Gastroesophageal sphincter (tissue), 3 donors: Measurements from ENCODE around the gene FAIM.

ENCODE experiments used
- EP300 ChIP-seq: sonication (generic); formaldehyde crosslinking; IDR thresholded peaks from one replicate; pipeline ENCODE4 v1.6.1; 2017; ENCODE audit warnings: antibody characterized with exemption, mild to moderate bottlenecking
- POLR2A ChIP-seq, 2 donors: fragments of 450-650 bp; IDR thresholded peaks; one replicate each; pipeline ENCODE4 v1.6.1; 2017; ENCODE audit warnings: antibody characterized with exemption in 2 of 2, mild to moderate bottlenecking in 2 of 2, moderate library complexity in 1 of 2
- TF ChIP-seq, protein P1 (sequence below), 4 experiments: fragments of 200-600 bp in 2 of 4; fragments of 450-650 bp in 2 of 4; sonication (generic) in 1 of 4; IDR thresholded peaks; one replicate each; pipeline ENCODE4 v1.5.1; 2017 to 2019; ENCODE audit warnings: antibody characterized with exemption in 4 of 4, mild to moderate bottlenecking in 2 of 4, moderate library complexity in 2 of 4

DNA sequence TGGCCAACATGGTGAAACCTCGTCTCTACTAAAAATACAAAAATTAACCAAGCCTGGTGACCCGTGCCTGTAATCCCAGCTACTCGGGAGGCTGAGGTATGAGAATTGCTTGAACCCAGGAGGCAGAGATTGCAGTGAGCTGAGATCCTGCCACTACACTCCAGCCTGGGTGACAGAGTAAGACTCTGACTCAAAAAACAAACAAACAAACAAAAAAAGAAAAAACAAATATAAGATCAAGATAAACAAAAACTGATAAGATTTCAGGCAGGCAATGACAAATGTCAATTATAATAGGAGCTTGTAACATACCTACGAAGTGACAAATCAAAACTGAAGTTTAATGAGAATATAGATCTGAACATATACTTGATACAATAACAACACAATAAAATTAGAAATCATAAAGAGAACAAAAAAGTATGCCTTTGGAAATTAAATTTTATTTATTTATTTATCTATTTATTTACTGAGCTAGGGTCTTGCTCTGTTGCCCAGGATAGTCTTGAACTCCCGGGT, 70.4 kb downstream of the FAIM start:
- TF ChIP-seq POLR2A (IDR thresholded peaks at IDR 0.05) = no peak
- no peak for TF ChIP-seq EP300
- TF ChIP-seq, protein P1, sequence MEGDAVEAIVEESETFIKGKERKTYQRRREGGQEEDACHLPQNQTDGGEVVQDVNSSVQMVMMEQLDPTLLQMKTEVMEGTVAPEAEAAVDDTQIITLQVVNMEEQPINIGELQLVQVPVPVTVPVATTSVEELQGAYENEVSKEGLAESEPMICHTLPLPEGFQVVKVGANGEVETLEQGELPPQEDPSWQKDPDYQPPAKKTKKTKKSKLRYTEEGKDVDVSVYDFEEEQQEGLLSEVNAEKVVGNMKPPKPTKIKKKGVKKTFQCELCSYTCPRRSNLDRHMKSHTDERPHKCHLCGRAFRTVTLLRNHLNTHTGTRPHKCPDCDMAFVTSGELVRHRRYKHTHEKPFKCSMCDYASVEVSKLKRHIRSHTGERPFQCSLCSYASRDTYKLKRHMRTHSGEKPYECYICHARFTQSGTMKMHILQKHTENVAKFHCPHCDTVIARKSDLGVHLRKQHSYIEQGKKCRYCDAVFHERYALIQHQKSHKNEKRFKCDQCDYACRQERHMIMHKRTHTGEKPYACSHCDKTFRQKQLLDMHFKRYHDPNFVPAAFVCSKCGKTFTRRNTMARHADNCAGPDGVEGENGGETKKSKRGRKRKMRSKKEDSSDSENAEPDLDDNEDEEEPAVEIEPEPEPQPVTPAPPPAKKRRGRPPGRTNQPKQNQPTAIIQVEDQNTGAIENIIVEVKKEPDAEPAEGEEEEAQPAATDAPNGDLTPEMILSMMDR (IDR thresholded peaks at IDR 0.05) = no peak
